HG03439 (cell line): ENCODE results near the gene RIPOR3.
"Not testable (repeated sequence)": the region's sequence is repeated elsewhere in the genome, so short reads cannot be mapped to it uniquely, and the experiment has no call there.

Experiments
- ATAC-seq: cut with Tn5 transposase; IDR thresholded peaks from one replicate; pipeline ENCODE4 v1.9.1; 2021; ENCODE audit warnings: mild to moderate bottlenecking, moderate library complexity; ENCODE audit not compliant: unreplicated experiment

RIPOR3 gene

DNA sequence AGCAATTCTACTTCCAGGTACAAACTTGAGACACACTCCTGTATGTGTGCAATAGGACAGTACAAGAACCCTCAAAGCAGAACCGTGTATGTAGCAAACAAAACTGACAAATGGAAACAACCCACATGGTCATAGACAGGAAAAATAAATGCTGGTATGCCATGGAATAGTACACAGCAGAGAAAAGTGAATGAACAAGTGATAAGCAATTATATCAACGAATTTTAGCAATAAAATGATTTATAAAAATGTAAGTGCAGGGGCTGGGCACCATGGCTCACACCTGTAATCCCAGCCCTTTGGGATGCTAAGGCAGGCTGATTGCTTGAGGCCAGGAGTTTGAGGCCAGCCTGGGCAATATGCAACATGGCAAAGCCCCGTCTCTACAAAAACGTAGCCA is 9.3 kb downstream of the RIPOR3 start:
- no peak for ATAC-seq

DNA sequence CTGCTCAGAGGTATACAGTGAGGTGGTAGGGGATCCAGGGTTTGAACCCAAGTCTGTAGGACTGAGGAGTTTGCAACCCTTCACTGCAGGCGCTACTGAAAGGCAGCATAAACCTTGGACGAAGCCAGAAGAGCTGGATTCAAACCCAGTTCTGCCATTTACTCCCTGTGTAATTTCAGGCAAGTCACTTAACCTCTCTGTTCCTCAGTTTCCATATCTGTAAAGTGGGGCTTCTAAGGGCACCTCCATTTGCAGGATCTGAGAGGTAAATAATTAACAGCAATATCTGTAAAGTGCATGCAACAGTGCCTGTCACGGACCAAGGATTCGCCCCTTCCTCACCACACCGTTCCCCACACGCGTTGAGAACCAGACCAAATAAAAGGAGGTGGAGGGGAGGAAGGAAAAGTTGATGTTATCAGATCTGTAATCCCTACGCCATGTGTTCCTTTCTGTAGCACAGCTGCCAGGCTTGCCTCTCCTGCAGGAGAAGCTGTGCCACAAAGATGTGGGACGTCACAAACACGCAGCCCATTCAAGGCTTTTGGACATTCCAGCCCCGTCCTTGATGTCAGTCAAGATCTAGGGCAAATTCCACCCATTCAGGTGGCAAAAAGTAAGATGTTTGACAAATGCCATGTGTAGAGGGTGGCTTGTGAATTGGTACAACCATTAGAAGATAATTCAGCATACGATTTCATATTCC is 9.8 kb downstream of the RIPOR3 start:
- ATAC-seq: no peak

DNA sequence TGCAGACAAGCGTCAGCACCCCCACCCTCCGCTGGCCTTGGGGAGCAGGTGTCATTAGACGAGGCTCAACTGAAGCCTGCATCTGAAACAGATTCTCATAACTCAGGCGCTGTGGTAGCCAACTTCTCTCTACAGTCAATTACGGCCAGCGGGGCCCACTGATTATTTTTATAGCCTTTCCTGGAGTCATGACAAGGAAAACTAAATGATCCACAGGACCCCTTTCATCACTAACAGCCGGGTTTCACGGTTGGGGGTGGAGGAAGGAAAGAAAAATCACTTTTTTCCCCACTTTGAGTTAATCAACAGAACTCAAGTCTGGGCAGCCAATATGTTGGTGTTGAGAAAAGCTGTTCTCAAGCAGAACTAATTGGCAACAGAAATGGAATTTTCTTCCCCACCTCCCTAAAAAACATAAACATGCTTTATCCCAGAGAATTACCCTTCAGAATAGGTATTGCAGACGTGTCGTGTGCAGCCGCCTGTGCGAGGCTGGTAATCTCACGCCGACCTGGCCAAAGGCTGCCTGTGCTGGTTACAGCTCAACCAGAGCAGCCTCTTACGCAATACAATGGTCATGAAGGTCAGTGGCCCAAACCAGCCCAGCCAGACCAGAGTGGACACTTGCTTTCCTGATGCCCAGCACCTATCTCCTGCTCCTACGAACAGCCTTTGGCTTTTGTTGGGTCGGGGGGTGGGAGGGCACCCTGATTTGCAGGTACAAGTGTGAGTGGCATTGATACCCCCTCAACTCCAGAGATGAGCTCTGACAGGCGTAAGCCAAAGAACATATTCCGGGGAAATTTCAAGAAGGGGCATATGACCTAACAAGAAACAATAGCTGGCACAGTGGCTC is 11.0 kb downstream of the RIPOR3 start:
- ATAC-seq: no peak

DNA sequence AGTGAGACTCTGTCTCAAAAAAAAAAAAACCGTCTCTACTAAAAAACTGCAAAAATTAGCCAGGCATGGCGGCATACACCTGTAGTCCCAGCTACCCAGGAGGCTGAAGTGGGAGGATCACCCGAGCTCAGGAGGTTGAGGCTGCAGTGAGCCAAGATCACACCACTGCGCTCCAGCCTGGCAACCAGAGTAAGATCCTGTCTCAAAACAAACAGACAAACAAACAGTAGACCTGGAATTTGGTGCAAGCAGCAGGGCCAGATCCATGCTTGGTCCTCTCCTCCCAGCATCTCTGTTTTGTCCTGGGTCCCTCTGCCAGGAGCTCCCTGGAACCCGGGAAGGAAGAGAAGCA is 11.6 kb downstream of the RIPOR3 start:
- ATAC-seq: no peak

DNA sequence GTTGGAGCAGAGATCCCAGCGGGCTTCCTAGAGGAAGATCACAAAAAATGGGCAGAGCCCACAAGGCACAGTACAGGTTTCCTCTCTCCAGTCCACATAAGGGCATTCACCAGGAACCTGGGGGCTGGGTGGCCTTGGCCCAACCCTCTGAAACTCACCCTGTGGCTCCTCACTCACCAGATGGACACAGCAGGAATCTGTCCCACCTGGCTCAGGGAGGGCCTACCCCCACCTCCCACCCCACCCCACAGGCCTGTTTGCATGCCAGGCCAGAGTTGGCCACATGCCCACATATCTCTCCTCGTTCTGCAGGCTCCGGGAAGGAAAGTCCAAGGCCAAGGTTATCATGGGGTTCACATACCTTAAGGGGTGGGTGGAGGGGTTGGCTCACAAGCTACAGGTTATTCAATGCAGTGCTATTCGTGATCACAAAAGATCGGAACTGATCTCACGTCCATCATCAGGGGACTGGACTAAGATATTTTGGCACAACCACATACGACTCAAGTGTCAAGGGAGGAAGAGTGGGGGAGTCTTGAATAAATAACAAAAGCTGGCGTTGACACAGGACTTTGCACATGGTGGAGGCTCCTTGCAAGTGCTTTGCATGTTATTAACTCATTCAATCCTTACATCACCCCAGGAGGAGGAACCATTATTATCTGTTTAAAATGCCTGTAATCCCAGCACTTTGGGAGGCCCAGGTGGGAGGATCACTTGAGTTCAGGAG is 13.0 kb downstream of the RIPOR3 start:
- ATAC-seq: no peak

DNA sequence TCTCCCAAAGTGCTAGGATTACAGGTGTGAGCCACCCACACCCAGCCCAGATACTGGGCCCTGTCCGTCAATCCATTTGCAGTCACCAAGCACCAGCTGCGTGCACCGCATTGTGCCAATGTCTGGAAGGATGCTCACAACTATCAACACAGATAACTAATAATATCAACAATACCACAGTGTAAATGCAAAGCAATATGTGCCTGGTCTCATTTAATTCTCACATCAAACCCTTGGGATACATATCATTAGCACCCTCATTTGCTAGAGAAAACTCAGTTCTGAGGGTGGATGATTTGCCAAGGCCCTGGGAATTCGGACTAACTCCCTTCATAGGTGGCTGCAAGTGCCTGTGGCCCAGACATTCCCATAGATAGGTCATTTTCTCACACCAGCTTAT is 14.5 kb downstream of the RIPOR3 start:
- no peak for ATAC-seq

DNA sequence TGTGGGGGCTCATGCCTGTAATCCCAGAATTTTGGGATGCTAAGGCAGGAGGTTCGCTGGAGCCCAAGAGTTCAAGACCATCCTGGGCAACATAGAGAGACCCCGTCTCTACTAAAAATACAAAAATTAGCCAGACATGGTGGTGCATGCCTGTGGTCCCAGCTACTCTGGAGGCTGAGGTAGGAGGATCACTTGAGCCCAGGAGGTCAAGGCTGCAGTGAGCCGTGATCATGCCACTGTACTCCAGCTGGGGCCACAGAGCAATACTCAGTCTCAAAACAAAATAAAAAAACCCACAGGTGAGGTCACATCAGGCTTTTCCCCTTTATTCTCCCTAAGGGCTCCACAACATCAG is 15.0 kb downstream of the RIPOR3 start:
- ATAC-seq: not testable (repeated sequence)

DNA sequence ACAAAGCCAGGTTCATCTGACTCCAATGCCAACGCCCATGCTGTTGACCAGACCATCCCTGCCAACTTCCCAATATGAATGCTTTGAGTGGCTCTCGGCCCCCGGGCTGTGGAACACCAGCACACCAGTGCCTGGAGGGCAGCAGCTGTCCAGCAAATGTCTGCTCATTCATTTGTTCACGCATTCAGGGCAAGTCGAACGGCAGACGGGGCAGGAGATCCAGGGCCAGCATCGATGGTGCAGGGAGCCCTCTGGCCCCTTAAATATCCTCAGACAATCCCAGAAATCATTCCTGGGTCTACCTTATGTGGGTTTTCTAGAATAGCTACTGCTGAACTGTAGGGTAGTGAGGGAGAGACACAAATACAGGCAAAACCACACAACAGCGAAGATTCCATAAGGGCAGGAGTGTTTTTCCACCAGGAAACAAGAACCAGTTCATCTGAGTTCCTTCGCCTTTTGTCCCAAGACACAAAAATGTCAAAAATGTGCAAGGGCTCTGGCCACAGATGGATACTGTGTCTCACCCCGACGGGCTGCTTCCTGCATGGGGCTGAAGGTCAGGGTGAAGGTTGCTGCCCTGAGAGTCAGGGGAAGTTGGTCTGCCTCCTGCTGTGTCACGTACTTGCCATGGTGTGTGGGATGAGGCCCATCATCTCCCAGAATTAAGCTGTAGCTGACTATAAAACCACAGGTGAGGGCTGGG is 15.5 kb downstream of the RIPOR3 start:
- ATAC-seq: no peak

DNA sequence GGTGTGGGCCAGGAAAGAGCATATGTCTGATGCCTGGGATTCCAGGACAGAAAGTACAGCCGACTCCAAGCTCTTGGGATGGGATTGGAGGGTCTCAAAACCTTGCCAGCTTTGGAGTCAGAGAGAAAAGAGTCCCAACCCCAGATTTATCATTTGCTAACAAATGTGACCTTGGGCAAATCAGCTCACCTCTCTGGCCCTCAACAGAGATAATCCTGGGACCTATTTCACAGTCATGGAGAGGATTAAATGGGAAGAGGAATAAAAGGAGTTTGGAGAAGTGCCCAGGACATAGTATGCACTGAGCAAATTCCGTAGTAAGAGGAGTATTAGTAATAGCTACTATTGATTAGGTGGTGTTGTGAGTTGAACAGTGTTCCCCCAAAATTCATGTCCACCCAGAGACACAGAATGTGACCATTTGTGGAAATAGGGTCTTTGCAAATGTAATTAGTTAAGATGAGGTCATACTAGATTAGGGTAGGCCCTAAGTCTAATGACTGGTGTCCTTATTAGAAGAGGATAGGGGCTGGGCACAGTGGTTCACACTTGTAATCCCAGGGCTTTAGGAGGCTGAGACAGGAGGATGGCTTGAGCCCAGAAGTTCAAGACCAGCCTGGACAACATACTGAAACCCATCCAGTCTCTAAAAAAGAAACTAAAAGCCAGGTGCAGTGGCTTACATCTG is 17.1 kb downstream of the RIPOR3 start:
- ATAC-seq: no peak

DNA sequence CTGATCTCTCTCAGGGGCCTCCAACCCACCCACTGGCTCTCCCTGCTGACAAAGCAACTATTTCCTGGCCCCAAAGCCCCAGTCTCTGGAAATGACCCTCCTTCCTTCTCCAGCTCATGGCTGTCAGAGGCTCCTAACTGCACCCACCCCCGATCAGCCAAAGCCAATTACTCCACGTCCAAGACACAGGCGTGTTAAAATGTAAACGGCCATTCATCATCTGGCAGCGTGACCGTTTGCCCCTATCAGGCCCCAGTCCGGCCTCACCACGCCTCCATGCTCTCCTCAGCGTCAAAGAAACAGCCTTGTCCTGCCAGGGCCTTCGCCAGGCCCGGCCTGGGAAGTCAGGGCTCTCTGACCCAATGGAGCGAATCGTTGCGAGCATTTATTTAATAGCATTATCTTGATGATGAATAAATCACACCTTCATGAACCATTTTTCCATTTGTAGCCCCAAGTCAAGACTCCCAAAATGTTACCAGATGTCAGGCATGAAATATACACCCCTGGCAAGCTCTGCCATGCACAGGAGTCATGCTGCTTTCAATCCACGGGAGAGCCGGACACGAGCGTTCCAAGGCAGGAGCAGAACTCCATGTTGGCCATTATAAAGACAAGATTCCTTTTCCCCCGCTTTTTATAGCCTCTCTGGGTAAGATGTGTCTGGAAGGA is 17.7 kb downstream of the RIPOR3 start:
- ATAC-seq: no peak

DNA sequence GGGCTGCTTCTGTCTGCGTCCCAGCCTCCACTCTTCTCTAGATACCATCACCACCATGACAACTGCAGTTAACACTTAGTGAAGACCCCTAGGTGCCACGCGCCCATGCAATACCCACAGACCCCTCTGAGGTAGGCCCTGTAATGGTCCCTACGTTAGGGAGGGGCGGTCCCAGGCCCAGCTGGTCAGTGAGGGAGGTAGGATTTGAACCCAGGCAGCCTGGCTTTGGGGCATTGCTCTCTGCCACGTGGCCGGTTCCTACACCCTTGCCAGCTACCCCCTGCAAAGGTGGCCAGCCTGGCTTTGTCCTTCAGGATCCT is 18.2 kb downstream of the RIPOR3 start:
- no peak for ATAC-seq

DNA sequence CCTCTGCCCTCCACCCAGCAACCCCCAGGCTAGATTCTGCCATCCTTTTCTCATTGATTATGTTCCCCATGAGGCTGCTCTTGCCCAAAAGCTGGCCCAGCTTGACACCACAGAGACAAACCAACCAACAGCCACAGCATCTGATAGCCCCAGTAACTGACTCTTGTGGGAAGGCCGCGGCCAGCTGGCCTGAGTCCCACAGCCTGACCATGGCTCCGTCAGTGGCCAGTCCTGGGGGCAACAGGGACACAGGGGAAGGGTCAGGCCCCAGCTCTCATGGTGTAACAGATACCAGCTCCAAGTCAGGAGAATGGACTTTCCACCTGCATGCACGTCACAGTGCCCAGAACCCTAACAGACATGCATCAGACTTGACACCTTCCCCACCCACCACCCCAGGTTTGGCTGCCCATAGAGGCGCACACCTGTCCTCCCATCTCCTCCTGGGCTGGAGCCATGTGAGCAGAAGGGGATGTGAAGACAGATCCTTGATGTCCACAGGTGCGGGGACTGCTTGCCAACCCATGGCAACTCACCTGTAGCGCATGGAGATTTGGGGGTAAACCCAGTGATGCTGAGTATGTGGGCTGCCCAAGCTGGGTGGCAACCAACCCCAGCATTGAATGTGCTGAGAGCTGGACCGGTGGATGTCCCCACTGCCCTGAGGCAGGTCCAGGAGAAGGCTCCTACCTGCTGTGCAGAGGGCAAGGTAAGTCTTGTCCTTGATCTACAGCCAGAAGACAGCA is 18.8 kb downstream of the RIPOR3 start:
- ATAC-seq: no peak

DNA sequence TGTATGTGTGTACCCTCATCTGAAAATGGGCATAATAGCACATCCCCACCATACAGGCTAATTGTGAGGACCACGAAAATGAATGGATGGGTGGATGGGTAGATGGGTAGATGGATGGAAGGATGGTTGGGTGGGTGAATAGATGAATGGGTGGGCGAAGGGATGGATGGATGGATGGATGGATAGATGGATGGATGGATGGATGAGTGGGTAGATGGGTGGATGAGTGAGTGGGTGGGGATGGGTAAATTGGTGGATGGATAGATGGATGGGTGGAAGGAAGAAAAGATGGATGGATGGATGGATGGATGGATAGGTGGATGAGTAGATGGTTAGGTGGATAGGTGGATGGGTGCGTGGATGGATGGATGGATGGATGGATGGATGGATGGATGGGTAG is 19.7 kb downstream of the RIPOR3 start:
- ATAC-seq: no peak

DNA sequence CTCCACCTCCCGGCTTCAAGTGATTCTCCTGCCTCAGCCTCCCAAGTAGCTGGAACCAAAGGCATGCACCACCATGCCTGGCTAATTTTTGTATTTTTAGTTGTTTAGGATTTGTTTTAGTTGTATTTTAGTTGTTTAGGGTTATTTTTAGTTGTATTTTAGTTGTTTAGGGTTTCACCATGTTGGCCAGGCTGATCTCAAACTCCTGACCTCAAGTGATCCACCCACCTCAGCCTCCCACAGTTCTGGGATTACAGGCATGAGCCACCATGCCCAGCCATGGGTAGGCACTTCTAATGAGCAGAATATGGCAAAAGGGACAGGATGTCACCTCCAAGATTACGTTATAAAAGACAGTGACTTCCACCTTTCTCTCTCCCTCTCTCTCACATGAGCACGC is 20.3 kb downstream of the RIPOR3 start:
- ATAC-seq: not testable (repeated sequence)

DNA sequence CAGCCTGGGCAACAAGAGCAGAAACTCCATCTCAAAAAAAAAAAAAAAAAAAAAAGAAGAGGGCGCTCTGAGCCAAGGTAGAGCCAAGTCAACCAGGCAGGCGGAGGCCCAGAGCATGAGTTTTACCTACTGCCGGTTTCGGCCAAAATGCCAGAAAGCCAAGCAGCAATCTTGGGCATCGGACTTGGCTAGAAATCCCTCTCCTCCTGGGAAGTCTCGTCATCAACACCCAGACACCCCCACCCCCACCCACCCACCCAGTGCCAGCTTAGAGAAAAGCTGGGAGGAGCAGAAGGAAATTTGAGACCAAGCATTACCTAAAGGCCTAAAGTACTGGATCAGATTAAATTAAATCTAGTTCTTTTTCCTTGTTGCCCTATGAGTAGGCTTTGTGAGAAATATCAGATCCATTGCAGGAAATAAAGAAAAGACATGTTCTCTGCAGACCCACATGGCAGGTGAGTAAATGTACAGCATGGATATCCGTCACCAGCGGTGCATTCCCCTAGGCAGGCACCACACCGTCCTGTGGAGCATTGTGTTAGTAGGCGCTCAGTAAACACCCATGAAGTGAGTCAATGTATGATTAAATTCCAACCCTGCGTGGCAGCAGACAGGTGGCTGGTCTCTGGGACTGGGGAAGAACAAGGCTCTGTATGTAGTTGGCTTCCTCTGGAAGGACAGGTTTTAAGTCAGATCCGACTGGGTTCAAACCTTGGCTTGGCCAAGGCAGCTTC is 21.0 kb downstream of the RIPOR3 start:
- no peak for ATAC-seq

DNA sequence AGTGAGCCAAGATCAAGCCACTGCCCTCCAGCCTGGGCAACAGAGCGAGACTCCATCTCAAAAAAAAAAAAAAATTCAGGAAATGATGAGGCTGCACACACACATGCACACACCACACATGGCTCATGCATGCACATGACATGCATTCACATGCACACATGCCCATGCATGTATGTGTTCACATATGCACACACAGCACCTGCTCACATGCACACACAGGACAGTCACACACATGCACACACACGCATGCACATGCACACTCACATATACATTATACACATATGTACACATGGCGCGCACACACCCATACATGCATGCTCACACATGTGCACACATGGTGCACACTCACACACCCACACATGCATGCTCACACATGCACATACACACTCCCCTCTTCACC is 22.5 kb downstream of the RIPOR3 start:
- ATAC-seq: no peak

DNA sequence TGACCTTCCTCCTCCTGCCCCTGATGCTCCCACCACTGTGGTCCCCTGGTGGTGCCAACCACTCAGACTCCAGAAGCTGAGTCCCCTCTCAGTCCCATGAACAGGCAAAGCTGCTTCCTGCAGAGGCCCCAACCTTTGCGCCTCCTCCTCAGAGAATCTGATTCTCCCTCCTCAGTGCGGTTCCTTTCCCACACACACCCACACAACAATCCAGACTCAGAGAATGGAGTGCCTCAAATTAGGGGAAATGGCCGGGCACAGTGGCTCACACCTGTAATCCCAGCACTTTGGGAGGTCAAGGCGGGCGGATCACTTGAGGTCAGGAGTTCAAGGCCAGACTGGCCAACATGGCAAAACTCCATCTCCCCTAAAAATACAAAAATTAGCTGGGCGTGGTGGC is 23.0 kb downstream of the RIPOR3 start:
- ATAC-seq: no peak

DNA sequence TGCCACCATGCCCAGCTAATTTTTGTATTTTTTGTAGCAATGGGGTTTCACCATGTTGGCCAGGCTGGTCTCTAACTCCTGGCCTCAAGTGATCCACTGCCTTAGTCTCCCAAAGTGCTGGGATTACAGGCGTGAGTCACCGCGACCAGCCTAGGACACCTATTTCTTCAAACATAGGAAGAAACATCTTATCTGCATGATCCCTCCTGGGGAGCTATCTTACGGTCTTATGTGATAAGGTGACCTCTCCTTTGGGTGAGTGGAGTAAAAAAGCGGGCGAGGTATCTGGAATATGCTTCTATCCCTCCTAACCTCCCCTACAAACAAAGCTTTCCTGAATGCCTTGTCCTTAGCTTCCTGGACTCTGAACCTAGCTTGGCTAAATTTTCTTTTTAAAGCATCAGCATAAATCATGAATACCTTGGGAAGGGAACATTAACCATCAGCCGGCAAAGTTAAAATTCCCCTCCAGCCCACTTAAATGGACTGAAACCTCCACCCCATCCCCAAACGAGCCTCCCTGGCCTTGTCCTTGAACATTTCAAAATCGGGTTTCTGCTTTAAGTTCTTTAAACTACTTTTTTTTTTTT is 24.5 kb downstream of the RIPOR3 start:
- ATAC-seq: no peak

DNA sequence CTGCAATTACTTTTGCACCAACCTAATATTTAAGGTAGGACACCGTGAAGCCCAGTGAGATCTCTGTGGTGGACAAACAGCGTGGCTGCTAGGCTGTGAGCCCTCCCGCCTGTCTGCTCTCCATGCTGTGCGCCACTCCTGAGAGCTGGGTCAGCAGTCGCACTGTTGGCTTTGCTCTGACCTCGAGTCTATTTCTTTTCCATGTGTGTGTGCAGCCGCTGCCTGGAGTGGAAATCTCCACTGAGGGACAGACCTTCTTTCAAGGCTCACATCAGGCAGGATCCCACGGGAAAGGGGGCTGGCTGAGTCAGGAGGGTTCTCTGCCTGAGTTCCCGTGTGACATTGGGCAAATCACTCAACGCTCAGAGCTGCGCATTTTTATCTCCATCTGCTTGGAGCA is 27.1 kb downstream of the RIPOR3 start:
- no peak for ATAC-seq
